ENCODE data around the gene CEP57L1. TPM values are rescaled to one million over a fixed set of nuclear protein-coding genes. Genes with fewer than 3 reads are reported as not detected.

Gene CEP57L1
- total RNA-seq, 1 experiment from 2014 or later, result 37.6 TPM

DNA sequence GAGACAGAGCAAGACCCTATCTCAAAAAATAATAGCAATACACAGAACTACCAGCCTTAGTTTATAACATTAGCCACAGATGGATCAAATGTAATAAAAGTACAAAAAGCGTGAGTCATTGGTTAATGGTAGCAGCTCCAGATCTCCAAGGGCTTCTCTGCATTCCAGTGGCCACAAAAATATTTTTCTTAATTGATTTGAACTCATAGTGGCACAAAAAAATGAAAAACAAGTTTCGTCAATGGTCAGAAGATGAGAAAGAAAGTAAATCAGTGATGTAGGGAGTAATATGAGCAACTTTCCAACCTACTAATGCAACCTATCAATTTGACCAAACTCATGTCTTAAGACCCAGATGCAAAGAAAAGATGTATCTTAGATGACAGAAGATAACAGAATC lies 79.6 kb downstream of the CEP57L1 start:
- BruUV-seq (replicated peaks), result no TSS peak
- POLR2A ChIA-PET, result no interaction called here
- no peak overlapping the region for H3K27ac ChIP-seq (ENCODE audit: low read length)
- H3K9me3 ChIP-seq (ENCODE audit: control insufficient read depth, insufficient read depth, low read depth, low read length), result no peaks in the 10 kb centered on the region
- H3K36me3 ChIP-seq (ENCODE audit: control insufficient read depth, insufficient read depth, low read length), result no peaks in the 10 kb centered on the region
- no peak for DNase-seq (ENCODE audit: low read depth, low spot score)
- no peaks in the 10 kb centered on the region; the same call in 1 of the 2 replicates for H3K27me3 ChIP-seq (ENCODE audit: control insufficient read depth, insufficient read depth, low read length)
- intact Hi-C loops (cut with micrococcal nuclease; ENCODE audit: unreplicated experiment), result no loop called here
- H3K4me1 ChIP-seq (ENCODE audit: control insufficient read depth, insufficient read depth, low read length), result no peaks in the 10 kb centered on the region
- in situ Hi-C loops (cut with HindIII; ENCODE audit: low pct_unique_long_range_greater_than_20kb, low sequenced_read_pairs), result no loop called here
- TF ChIP-seq, protein P1, sequence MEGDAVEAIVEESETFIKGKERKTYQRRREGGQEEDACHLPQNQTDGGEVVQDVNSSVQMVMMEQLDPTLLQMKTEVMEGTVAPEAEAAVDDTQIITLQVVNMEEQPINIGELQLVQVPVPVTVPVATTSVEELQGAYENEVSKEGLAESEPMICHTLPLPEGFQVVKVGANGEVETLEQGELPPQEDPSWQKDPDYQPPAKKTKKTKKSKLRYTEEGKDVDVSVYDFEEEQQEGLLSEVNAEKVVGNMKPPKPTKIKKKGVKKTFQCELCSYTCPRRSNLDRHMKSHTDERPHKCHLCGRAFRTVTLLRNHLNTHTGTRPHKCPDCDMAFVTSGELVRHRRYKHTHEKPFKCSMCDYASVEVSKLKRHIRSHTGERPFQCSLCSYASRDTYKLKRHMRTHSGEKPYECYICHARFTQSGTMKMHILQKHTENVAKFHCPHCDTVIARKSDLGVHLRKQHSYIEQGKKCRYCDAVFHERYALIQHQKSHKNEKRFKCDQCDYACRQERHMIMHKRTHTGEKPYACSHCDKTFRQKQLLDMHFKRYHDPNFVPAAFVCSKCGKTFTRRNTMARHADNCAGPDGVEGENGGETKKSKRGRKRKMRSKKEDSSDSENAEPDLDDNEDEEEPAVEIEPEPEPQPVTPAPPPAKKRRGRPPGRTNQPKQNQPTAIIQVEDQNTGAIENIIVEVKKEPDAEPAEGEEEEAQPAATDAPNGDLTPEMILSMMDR (IDR thresholded peaks at IDR 0.05), result no peak
- TF ChIP-seq POLR2AphosphoS5 (IDR thresholded peaks at IDR 0.05; ENCODE audit: low read depth, low read length), result no peak
- TF ChIP-seq, protein P2, sequence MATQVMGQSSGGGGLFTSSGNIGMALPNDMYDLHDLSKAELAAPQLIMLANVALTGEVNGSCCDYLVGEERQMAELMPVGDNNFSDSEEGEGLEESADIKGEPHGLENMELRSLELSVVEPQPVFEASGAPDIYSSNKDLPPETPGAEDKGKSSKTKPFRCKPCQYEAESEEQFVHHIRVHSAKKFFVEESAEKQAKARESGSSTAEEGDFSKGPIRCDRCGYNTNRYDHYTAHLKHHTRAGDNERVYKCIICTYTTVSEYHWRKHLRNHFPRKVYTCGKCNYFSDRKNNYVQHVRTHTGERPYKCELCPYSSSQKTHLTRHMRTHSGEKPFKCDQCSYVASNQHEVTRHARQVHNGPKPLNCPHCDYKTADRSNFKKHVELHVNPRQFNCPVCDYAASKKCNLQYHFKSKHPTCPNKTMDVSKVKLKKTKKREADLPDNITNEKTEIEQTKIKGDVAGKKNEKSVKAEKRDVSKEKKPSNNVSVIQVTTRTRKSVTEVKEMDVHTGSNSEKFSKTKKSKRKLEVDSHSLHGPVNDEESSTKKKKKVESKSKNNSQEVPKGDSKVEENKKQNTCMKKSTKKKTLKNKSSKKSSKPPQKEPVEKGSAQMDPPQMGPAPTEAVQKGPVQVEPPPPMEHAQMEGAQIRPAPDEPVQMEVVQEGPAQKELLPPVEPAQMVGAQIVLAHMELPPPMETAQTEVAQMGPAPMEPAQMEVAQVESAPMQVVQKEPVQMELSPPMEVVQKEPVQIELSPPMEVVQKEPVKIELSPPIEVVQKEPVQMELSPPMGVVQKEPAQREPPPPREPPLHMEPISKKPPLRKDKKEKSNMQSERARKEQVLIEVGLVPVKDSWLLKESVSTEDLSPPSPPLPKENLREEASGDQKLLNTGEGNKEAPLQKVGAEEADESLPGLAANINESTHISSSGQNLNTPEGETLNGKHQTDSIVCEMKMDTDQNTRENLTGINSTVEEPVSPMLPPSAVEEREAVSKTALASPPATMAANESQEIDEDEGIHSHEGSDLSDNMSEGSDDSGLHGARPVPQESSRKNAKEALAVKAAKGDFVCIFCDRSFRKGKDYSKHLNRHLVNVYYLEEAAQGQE (IDR thresholded peaks at IDR 0.05; ENCODE audit: insufficient read depth in 1 of 2, low read depth in 2 of 2, low read length in 1 of 2), result no peak
- no peak for TF ChIP-seq SIN3A (IDR thresholded peaks at IDR 0.05; ENCODE audit: borderline replicate concordance, insufficient read depth, low read depth, low read length)
- no peak for TF ChIP-seq TCF7L2 (IDR thresholded peaks at IDR 0.05; ENCODE audit: low read depth, low read length)
- H3K4me3 ChIP-seq (ENCODE audit: low read depth in 2 of 2, low read length in 2 of 2), result no peak overlapping the region
- ATAC-seq, result no peak
- CTCF ChIA-PET, result no interaction called here

DNA sequence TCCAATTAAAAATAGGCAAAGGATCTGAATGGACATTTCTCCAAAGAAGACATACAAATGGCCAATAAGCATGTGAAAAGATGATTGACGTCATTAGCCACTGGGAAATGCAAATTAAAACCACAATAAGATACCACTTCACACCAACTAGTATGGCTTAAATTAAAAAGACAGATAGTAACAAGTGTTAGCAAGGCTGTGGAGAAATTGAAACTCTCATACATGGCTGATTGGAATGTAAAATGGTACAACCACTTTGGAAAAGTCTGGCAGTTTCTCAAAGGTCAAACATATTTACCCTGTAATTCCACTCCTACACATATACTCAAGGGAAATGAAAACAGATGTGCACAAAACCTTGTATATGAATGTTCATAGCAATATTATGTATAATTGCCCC lies 83.6 kb downstream of the CEP57L1 start:
- intact Hi-C loops (cut with micrococcal nuclease; ENCODE audit: unreplicated experiment) (no loop called here), in situ Hi-C loops (cut with HindIII; ENCODE audit: low pct_unique_long_range_greater_than_20kb, low sequenced_read_pairs) (no loop called here)
- ChIA-PET CTCF (no interaction called here), POLR2A (no interaction called here)
- no TSS peak for BruUV-seq (replicated peaks)
- H3K27ac ChIP-seq (ENCODE audit: low read length), result no peak overlapping the region
- no peak for ATAC-seq
- peaks cover 13% of the 10 kb centered on the region for H3K27me3 ChIP-seq (ENCODE audit: control insufficient read depth, insufficient read depth, low read length)
- H3K36me3 ChIP-seq (ENCODE audit: control insufficient read depth, insufficient read depth, low read length), result no peaks in the 10 kb centered on the region
- H3K9me3 ChIP-seq (ENCODE audit: control insufficient read depth, insufficient read depth, low read depth, low read length), result no peaks in the 10 kb centered on the region
- no peak overlapping the region for H3K4me3 ChIP-seq (ENCODE audit: low read depth in 2 of 2, low read length in 2 of 2)
- no peak for DNase-seq (ENCODE audit: low read depth, low spot score)
- TF ChIP-seq, protein P1 (IDR thresholded peaks at IDR 0.05), result no peak
- TF ChIP-seq SIN3A (IDR thresholded peaks at IDR 0.05; ENCODE audit: borderline replicate concordance, insufficient read depth, low read depth, low read length) (no peak), POLR2AphosphoS5 (IDR thresholded peaks at IDR 0.05; ENCODE audit: low read depth, low read length) (no peak), TCF7L2 (IDR thresholded peaks at IDR 0.05; ENCODE audit: low read depth, low read length) (no peak)
- TF ChIP-seq, protein P2 (IDR thresholded peaks at IDR 0.05; ENCODE audit: insufficient read depth in 1 of 2, low read depth in 2 of 2, low read length in 1 of 2), result no peak
- peaks cover 5% of the 10 kb centered on the region; the same call in 1 of the 2 replicates for H3K4me1 ChIP-seq (ENCODE audit: control insufficient read depth, insufficient read depth, low read length)

All from Panc1 (cell line).